GM21447 (cell line): Measurements from ENCODE around the gene SMURF2.
"Not testable (repeated sequence)": the region's sequence is repeated elsewhere in the genome, so short reads cannot be mapped to it uniquely, and the experiment has no call there.

Experiments used
- ATAC-seq: cut with Tn5 transposase; IDR thresholded peaks from one replicate; pipeline ENCODE4 v1.9.1; 2021; ENCODE audit not compliant: unreplicated experiment

The SMURF2 gene

GRCh38 chr17:64632606-64633005 lies 29.5 kb downstream of the SMURF2 start:
- ATAC-seq = no peak

GRCh38 chr17:64632194-64632593 lies 29.9 kb downstream of the SMURF2 start:
- ATAC-seq = no peak

- ATAC-seq = no peak
Observed at GRCh38 chr17:64630309-64631223, 31.5 kb downstream of the SMURF2 start.

GRCh38 chr17:64628641-64629040 lies 33.5 kb downstream of the SMURF2 start:
- ATAC-seq = peak; percentile 72

GRCh38 chr17:64627797-64628196 lies 34.3 kb downstream of the SMURF2 start:
- ATAC-seq = no peak

GRCh38 chr17:64626827-64627226 lies 35.3 kb downstream of the SMURF2 start:
- ATAC-seq = no peak

- ATAC-seq = no peak
Observed at GRCh38 chr17:64625541-64625940, 36.6 kb downstream of the SMURF2 start.

- no peak for ATAC-seq
Observed at GRCh38 chr17:64622931-64623654, 39.0 kb downstream of the SMURF2 start.

- no peak for ATAC-seq
Observed at GRCh38 chr17:64621772-64622171, 40.3 kb downstream of the SMURF2 start.

GRCh38 chr17:64618848-64619247 lies 43.3 kb downstream of the SMURF2 start:
- no peak for ATAC-seq

GRCh38 chr17:64617125-64617780 lies 44.9 kb downstream of the SMURF2 start:
- no peak for ATAC-seq

GRCh38 chr17:64615028-64615677 lies 47.0 kb downstream of the SMURF2 start:
- no peak for ATAC-seq

GRCh38 chr17:64614266-64615027 lies 47.7 kb downstream of the SMURF2 start:
- ATAC-seq = no peak

GRCh38 chr17:64611369-64611768 lies 50.7 kb downstream of the SMURF2 start:
- ATAC-seq = no peak

GRCh38 chr17:64610244-64610643 lies 51.9 kb downstream of the SMURF2 start:
- not testable (repeated sequence) for ATAC-seq

- ATAC-seq = no peak
Observed at GRCh38 chr17:64608571-64608981, 53.5 kb downstream of the SMURF2 start.

- no peak for ATAC-seq
Observed at GRCh38 chr17:64607862-64608565, 54.1 kb downstream of the SMURF2 start.

GRCh38 chr17:64604532-64604931 lies 57.6 kb downstream of the SMURF2 start:
- not testable (repeated sequence) for ATAC-seq

- ATAC-seq = no peak
Observed at GRCh38 chr17:64603987-64604386, 58.1 kb downstream of the SMURF2 start.

- ATAC-seq = no peak
Observed at GRCh38 chr17:64599827-64600226, 62.3 kb downstream of the SMURF2 start.
